Activated naive CD4-positive, alpha-beta T cell treated with anti-CD3 and anti-CD28 coated beads, Interleukin-2, amount 50 U/mL, for 24 hours (primary cell): Measurements from ENCODE around the gene ADAMTS4.

Source experiments
- H3K27ac Mint-ChIP-seq: one replicate; pipeline ENCODE4 v1.8.0; 2021; ENCODE audit warnings: mild to moderate bottlenecking, mixed read lengths
- H3K27me3 Mint-ChIP-seq: one replicate; pipeline ENCODE4 v1.8.0; 2021; ENCODE audit warnings: mixed read lengths
- H3K36me3 Mint-ChIP-seq: one replicate; pipeline ENCODE4 v1.8.0; 2021; ENCODE audit warnings: mixed read lengths
- H3K4me1 Mint-ChIP-seq: one replicate; pipeline ENCODE4 v1.8.0; 2021; ENCODE audit warnings: mixed read lengths
- H3K4me3 Mint-ChIP-seq: one replicate; pipeline ENCODE4 v1.8.0; 2021; ENCODE audit warnings: mild to moderate bottlenecking, mixed read lengths
- H3K9me3 Mint-ChIP-seq: one replicate; pipeline ENCODE4 v1.8.0; 2021; ENCODE audit warnings: mixed read lengths

The ADAMTS4 gene

GRCh38 chr1:161172776-161173376, 26.0 kb downstream of the ADAMTS4 start:
- Mint-ChIP-seq H3K4me3 (no peak overlapping the region), H3K27me3 (no peaks in the 10 kb centered on the region), H3K27ac (peak overlapping the region; percentile 74), H3K4me1 (peaks cover 65% of the 10 kb centered on the region), H3K9me3 (no peaks in the 10 kb centered on the region), H3K36me3 (peaks cover 18% of the 10 kb centered on the region)

GRCh38 chr1:161172349-161172748, 26.5 kb downstream of the ADAMTS4 start:
- peaks cover 18% of the 10 kb centered on the region for H3K36me3 Mint-ChIP-seq
- no peaks in the 10 kb centered on the region for H3K27me3 Mint-ChIP-seq
- H3K27ac Mint-ChIP-seq = peak overlapping the region; percentile 91
- H3K9me3 Mint-ChIP-seq = no peaks in the 10 kb centered on the region
- peaks cover 64% of the 10 kb centered on the region for H3K4me1 Mint-ChIP-seq
- H3K4me3 Mint-ChIP-seq = no peak overlapping the region

GRCh38 chr1:161171696-161172095, 27.2 kb downstream of the ADAMTS4 start:
- Mint-ChIP-seq H3K36me3 (peaks cover 17% of the 10 kb centered on the region), H3K27me3 (no peaks in the 10 kb centered on the region), H3K27ac (no peak overlapping the region), H3K4me1 (peaks cover 66% of the 10 kb centered on the region), H3K4me3 (no peak overlapping the region), H3K9me3 (no peaks in the 10 kb centered on the region)

GRCh38 chr1:161171191-161171590, 27.7 kb downstream of the ADAMTS4 start:
- Mint-ChIP-seq H3K4me1 (peaks cover 62% of the 10 kb centered on the region), H3K27ac (peak overlapping the region; percentile 23), H3K4me3 (no peak overlapping the region), H3K36me3 (peaks cover 17% of the 10 kb centered on the region), H3K27me3 (no peaks in the 10 kb centered on the region), H3K9me3 (no peaks in the 10 kb centered on the region)

DNA sequence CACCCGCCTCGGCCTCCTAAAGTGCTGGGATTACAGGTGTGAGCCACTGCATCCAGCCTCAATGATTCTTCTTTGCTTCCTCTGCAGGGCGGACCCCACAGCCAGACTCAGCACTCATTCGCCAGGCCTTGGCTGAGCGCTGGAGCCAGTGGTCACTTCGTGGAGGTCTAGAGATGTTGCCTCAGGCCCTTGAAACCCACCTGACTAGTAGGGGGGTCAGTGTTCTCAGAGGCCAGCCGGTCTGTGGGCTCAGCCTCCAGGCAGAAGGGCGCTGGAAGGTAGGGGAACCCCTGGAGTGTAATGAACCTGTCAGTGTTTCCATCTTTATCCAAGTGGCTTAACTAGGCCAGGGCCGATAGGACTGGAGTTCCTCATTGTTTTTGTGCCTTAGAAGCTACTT, 29.9 kb downstream of the ADAMTS4 start:
- Mint-ChIP-seq H3K4me3 (peak overlapping the region; percentile 90), H3K9me3 (no peaks in the 10 kb centered on the region), H3K36me3 (peaks cover 12% of the 10 kb centered on the region), H3K27ac (no peak overlapping the region), H3K27me3 (no peaks in the 10 kb centered on the region), H3K4me1 (peaks cover 53% of the 10 kb centered on the region)

DNA sequence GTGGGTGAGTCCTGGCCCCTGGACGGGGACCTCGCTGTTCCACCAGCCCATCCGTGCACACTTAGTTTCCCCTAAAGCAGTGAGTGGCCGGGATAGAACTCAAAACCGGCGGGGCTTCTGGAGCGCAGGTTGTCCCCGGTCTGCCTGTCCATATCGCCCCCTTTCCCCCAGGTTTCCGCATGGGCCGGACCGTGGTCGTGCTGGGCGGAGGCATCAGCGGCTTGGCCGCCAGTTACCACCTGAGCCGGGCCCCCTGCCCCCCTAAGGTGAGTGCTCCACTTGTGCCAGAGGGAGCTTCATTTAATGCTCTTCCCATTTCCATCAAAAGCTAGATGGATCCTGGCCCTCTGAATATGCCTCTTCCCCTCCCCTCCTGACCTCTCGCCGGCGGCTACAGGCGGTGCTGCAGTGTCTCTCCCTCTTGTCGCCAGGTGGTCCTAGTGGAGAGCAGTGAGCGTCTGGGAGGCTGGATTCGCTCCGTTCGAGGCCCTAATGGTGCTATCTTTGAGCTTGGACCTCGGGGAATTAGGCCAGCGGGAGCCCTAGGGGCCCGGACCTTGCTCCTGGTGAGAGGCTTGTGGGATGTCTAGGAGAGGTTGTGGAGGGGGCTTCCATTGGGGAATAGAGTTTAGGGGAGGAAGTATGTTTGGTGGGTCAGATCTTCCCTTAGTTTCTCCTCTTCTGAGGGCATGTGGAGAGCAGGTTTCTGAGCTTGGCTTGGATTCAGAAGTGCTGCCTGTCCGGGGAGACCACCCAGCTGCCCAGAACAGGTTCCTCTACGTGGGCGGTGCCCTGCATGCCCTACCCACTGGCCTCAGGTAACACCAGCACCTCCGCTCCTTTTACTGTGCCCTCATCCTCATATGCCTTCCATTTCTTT, 31.9 kb downstream of the ADAMTS4 start:
- H3K36me3 Mint-ChIP-seq = peaks cover 7% of the 10 kb centered on the region
- peaks cover 52% of the 10 kb centered on the region for H3K4me1 Mint-ChIP-seq
- no peaks in the 10 kb centered on the region for H3K9me3 Mint-ChIP-seq
- H3K4me3 Mint-ChIP-seq = peak overlapping the region; percentile 90
- H3K27me3 Mint-ChIP-seq = no peaks in the 10 kb centered on the region
- peak overlapping the region; percentile 56 for H3K27ac Mint-ChIP-seq

- peaks cover 60% of the 10 kb centered on the region for H3K4me1 Mint-ChIP-seq
- no peaks in the 10 kb centered on the region for H3K9me3 Mint-ChIP-seq
Measured at GRCh38 chr1:161165742-161166668, 32.8 kb downstream of the ADAMTS4 start, which contains the start of gene PPOX. Gene PPOX (plus strand): TSS chr1:161166426. CDS start chr1:161166848, 422 bp downstream.

GRCh38 chr1:161164901-161165610, 33.8 kb downstream of the ADAMTS4 start:
- H3K36me3 Mint-ChIP-seq = peaks cover 6% of the 10 kb centered on the region
- H3K4me1 Mint-ChIP-seq = peaks cover 67% of the 10 kb centered on the region
- H3K4me3 Mint-ChIP-seq = peak overlapping the region; percentile 47

More at GRCh38 chr1:161165742-161166668, 32.8 kb downstream of the ADAMTS4 start, which contains the start of gene PPOX:
- peaks cover 7% of the 10 kb centered on the region for H3K36me3 Mint-ChIP-seq
- no peaks in the 10 kb centered on the region for H3K27me3 Mint-ChIP-seq
- peak within 1 kb of the TSS; percentile 65 for H3K27ac Mint-ChIP-seq
- peak within 1 kb of the TSS; percentile 90 for H3K4me3 Mint-ChIP-seq

GRCh38 chr1:161163793-161164192, 35.1 kb downstream of the ADAMTS4 start:
- H3K27me3 Mint-ChIP-seq = no peaks in the 10 kb centered on the region
- H3K27ac Mint-ChIP-seq = no peak overlapping the region
- no peak overlapping the region for H3K4me3 Mint-ChIP-seq
- peaks cover 72% of the 10 kb centered on the region for H3K4me1 Mint-ChIP-seq
- peaks cover 6% of the 10 kb centered on the region for H3K36me3 Mint-ChIP-seq
- no peaks in the 10 kb centered on the region for H3K9me3 Mint-ChIP-seq

More at GRCh38 chr1:161164901-161165610, 33.8 kb downstream of the ADAMTS4 start:
- H3K27me3 Mint-ChIP-seq = no peaks in the 10 kb centered on the region
- peak overlapping the region; percentile 65 for H3K27ac Mint-ChIP-seq
- H3K9me3 Mint-ChIP-seq = no peaks in the 10 kb centered on the region

DNA sequence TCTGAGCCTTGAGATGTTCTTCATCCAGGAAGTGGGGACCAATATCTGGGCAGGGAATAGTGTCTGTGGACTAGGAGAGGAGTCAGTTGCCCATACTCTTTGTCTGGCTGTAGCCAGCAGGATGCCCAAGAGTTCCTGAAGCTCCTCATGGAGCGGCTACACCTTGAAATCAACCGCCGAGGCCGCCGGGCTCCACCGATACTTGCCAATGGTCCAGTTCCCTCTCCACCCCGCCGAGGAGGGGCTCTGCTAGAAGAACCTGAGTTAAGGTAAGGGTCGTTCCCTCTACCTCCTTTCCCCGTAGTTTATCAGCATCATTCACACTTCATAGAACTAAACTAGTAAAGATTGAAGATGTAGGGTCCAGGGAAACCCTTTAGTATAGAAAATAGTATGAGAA, 36.0 kb downstream of the ADAMTS4 start:
- no peaks in the 10 kb centered on the region for H3K9me3 Mint-ChIP-seq
- peak overlapping the region; percentile 63 for H3K27ac Mint-ChIP-seq
- H3K4me3 Mint-ChIP-seq = peak overlapping the region; percentile 12
- no peaks in the 10 kb centered on the region for H3K27me3 Mint-ChIP-seq
- peaks cover 10% of the 10 kb centered on the region for H3K36me3 Mint-ChIP-seq
- peaks cover 68% of the 10 kb centered on the region for H3K4me1 Mint-ChIP-seq

- Mint-ChIP-seq H3K27me3 (no peaks in the 10 kb centered on the region), H3K27ac (no peak overlapping the region), H3K9me3 (no peaks in the 10 kb centered on the region), H3K36me3 (peaks cover 13% of the 10 kb centered on the region), H3K4me3 (no peak overlapping the region), H3K4me1 (peaks cover 62% of the 10 kb centered on the region)
Measured at GRCh38 chr1:161162052-161162451, 36.8 kb downstream of the ADAMTS4 start.

GRCh38 chr1:161161652-161162051, 37.2 kb downstream of the ADAMTS4 start:
- Mint-ChIP-seq H3K4me1 (peaks cover 60% of the 10 kb centered on the region), H3K4me3 (no peak overlapping the region), H3K27me3 (no peaks in the 10 kb centered on the region), H3K27ac (no peak overlapping the region), H3K36me3 (peaks cover 13% of the 10 kb centered on the region), H3K9me3 (no peaks in the 10 kb centered on the region)

GRCh38 chr1:161160671-161161145, 38.1 kb downstream of the ADAMTS4 start:
- Mint-ChIP-seq H3K27ac (no peak overlapping the region), H3K4me1 (peaks cover 59% of the 10 kb centered on the region), H3K36me3 (peaks cover 13% of the 10 kb centered on the region), H3K4me3 (peak overlapping the region; percentile 91), H3K27me3 (no peaks in the 10 kb centered on the region), H3K9me3 (no peaks in the 10 kb centered on the region)

DNA sequence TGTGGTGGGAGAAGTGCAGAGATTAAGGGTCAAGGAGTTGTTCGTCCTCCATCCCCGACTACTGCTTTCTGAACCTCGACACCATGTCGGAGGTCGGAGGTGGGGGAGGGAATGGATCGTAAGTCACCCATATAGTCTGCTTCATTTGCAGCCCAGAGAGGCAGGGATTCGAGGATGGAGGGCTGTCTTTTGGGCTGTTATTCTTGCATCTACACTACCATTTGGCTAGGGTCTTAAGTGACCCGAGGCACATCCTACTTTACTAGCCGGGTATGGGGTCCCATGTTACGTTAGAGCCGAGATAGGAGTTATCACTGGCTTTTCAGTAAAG, 39.0 kb downstream of the ADAMTS4 start:
- Mint-ChIP-seq H3K4me1 (peaks cover 59% of the 10 kb centered on the region), H3K27me3 (no peaks in the 10 kb centered on the region), H3K36me3 (peaks cover 14% of the 10 kb centered on the region), H3K27ac (peak overlapping the region; percentile 47), H3K9me3 (no peaks in the 10 kb centered on the region), H3K4me3 (peak overlapping the region; percentile 91)
